HuH-7 (cell line): Measurements from ENCODE around the gene ZC3H12D.
"Not testable (repeated sequence)": the region's sequence is repeated elsewhere in the genome, so short reads cannot be mapped to it uniquely, and the experiment has no call there.

Source experiments
- DNase-seq: peaks from one replicate; pipeline ENCODE4 v3.0.0; 2011; ENCODE audit warnings: low spot score

The ZC3H12D gene

GRCh38 chr6:149483849-149484655 lies 762 bp downstream of the ZC3H12D start:
- DNase-seq = no peak

DNA sequence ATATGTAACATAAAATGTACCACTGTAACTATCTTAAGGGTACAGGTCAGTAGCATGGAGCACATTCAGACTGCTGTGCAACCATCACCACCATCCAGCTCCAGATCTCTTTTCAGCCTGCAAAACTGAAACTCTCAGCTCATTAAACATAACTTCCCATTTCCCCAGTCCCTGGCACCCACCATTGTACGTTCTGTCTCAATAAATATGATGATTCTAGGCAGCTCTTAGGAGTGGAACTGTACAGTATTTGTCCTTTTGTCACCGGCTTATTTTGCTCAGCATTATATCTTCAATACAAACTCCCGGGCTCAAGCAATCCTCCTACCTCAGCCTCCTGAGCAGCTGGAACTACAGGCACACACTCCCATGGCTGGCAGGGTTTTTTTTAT lies 1.5 kb downstream of the ZC3H12D start:
- no peak for DNase-seq

DNA sequence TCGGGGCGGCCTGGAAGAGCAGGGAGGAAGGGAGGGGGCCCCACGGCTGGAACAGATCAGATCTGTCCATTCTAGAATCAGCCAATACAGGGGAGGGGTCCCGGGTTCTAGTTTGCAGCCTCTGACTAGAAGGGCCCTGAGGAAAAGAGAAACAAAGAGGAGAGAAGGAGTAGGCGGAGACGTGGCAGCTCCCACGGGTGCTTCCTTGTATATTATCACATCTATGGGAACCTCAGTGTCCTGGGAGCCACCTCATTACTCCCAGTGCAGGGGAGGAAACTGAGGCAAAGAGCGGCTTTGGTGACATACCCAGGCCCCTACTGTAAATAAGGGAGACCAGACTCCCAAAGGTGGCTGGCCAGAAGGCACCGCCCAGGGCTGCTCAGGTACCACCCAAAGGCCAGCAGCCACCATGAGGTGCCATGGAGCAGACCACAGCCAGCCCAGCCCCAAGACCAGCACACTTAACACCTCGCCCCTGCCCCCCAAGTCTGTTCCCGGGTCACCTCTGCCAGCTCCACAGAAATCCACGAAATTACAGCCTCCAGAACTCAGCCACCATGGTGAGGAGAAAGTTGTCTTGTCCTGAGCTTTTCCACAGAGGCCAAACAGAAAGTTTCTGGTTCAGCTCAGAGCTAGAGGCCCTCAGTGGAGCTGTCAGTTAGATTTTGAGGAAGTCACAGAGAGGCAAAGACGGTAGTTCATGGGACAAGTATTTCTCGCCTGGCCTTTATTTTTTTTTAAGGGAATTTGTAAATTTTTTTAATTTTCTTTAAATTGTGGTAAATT lies 2.1 kb downstream of the ZC3H12D start:
- DNase-seq = no peak

GRCh38 chr6:149480502-149481280 lies 4.1 kb downstream of the ZC3H12D start:
- no peak for DNase-seq

GRCh38 chr6:149478631-149479314 lies 6.0 kb downstream of the ZC3H12D start:
- DNase-seq = no peak

DNA sequence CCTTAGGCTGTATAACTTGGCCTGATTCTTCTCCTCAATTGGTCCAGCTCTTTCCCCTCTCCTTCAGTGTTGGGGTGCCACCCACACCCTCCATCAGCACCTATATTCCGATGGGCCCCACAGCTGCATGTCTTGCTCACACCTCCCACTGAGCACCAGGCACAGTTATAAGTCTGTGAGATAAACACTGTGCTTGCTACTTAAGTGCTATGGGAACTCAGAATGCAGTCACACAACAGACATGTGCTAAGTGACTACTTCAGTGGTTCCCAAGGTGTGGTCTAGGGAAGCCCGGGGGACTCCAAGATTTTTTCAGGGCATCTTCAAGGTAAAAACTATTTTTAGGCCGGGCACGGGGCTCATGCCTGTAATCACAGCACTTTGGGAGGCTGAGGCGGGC lies 7.3 kb downstream of the ZC3H12D start:
- DNase-seq = no peak

GRCh38 chr6:149476789-149477455 lies 7.9 kb downstream of the ZC3H12D start:
- no peak for DNase-seq

- DNase-seq = no peak
Observed at GRCh38 chr6:149474108-149474935, 10.5 kb downstream of the ZC3H12D start.

DNA sequence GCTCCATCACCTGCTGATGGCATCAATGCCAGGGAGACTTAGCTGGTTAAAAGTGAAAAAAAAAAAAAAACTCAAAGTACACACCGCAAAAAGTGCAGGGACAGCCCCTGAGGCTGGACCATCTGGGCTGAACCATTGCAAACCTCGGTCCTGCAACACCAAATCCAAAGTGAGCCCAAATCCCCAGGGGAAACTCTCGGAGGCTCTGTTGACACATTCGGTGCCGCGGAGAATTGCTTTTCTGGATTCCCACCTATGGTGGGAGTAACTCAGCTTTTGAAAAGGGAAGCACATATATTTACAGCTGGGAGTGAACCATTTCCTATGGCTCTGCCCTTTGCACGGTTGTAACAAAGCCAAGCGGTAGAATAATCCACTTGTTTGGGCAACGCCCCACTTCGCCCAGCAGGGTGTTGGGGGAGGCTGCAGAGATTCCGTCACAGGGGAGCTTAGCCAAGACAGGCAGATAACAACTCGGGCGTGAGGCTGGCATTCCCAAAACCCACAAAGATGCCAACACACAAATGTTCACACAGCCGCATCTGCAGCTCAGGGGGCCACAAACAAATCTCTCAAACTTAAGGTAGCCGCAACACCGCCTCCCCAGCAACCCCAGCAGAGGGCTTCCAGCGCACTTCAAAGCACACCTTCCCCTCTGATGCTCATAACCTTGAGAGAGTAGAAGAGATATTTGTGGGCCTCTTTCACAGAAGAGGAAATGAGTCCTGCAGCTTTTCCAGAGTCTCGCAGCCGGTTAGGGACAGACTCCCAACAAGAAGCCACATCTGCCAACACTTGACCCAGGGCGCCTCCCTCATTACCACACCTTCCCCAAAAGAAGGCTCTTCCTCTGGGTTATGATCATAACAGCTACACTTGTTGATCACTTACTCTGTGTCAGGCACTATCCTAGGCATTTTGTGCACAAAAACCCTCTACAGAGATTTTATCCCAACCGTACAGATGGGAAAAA lies 11.4 kb downstream of the ZC3H12D start:
- DNase-seq = peak; percentile 58

GRCh38 chr6:149472241-149472640 lies 12.6 kb downstream of the ZC3H12D start:
- DNase-seq = no peak

DNA sequence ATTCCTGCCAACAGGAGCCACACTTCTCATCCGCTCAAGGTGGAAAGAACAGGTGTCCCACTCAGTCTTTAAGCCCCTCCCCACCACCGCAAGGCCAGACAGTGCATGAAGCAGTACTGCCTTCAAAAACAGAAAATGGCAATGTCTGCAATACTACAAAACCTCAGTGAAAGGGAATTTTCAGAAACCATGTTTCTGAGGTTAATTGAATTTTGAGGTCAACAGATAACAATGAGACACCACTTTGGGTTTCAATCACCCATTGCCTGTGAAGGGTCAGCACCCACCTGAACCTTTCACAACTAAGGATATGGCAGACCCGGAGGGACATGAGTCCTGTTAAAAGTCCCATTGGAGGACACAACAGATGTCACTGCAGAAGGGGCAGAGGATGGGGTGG lies 13.0 kb downstream of the ZC3H12D start:
- no peak for DNase-seq

DNA sequence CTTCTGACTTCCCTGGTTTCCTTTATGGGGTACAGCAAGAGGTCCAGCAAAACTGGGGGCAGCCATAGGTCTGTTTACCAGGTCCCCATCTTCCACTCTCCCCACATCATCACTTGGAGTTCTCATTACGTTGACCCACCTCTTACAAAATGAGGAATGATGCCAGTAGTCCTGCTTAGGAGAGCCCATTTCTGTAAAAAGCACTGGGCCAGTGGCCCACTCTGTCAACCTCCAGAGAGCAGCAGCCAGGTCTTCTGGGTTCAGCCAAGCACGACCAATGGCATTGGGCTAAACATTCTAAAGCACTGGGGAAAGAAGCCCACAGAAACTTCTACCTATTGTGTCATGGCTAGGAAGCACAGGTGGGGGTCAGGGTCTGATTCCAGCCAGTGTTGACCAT lies 13.9 kb downstream of the ZC3H12D start:
- DNase-seq = no peak

GRCh38 chr6:149468179-149468578 lies 16.6 kb downstream of the ZC3H12D start:
- DNase-seq = no peak

GRCh38 chr6:149467265-149467664 lies 17.5 kb downstream of the ZC3H12D start:
- no peak for DNase-seq

- no peak for DNase-seq
Observed at GRCh38 chr6:149464411-149464810, 20.4 kb downstream of the ZC3H12D start.

DNA sequence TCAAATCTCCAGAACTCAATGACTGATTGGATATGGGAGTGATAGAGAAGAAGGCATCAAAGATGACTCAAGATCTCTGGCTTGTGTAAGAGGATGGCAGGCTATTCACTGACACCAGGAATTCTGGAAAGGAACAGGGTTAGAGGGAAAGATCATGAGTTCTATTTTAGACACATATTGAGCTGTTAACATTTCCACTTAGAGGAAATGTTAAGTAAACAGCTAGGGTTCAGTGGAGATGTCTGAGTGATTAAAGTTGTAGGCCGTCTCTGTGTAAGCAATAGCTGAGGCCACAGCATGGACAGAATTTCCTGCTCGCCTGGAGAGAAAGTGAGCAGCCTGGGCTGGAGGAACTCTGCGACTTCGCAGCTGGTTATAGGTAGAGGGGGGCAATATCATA lies 21.0 kb downstream of the ZC3H12D start:
- DNase-seq = no peak

DNA sequence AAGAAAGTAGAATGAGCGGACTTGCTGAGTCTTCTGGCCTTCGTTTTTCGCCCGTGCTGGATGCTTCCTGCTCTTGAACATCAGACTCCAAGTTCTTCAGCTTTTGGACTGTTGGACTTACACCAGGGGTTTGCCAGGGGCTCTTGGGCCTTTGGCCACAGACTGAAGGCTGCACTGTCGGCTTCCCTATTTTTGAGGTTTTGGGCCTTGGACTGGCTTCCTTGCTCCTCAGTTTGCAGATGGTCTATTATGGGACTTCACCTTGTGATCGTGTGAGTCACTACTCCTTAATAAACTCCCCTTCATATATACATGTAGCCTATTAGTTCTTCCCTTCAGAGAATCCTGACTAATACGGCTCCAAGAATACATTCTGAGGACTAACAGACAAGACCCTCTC lies 22.1 kb downstream of the ZC3H12D start:
- not testable (repeated sequence) for DNase-seq

- DNase-seq = no peak
Observed at GRCh38 chr6:149461670-149462069, 23.1 kb downstream of the ZC3H12D start.

GRCh38 chr6:149460249-149460648 lies 24.6 kb downstream of the ZC3H12D start:
- not testable (repeated sequence) for DNase-seq
